ENCODE results near the gene MAP3K15.

Gene MAP3K15

GRCh38 chrX:19389227-19389845 lies 126.0 kb downstream of the MAP3K15 start:
- DNase-seq (ENCODE audit: low read depth in 2 of 2) = no peak
- TF ChIP-seq, protein P1, sequence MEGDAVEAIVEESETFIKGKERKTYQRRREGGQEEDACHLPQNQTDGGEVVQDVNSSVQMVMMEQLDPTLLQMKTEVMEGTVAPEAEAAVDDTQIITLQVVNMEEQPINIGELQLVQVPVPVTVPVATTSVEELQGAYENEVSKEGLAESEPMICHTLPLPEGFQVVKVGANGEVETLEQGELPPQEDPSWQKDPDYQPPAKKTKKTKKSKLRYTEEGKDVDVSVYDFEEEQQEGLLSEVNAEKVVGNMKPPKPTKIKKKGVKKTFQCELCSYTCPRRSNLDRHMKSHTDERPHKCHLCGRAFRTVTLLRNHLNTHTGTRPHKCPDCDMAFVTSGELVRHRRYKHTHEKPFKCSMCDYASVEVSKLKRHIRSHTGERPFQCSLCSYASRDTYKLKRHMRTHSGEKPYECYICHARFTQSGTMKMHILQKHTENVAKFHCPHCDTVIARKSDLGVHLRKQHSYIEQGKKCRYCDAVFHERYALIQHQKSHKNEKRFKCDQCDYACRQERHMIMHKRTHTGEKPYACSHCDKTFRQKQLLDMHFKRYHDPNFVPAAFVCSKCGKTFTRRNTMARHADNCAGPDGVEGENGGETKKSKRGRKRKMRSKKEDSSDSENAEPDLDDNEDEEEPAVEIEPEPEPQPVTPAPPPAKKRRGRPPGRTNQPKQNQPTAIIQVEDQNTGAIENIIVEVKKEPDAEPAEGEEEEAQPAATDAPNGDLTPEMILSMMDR (IDR thresholded peaks at IDR 0.05; ENCODE audit: low read depth, low read length) = no peak
- H3K4me3 ChIP-seq (replicated peaks in 1 of 2; ENCODE audit: low read depth in 2 of 2, low read length in 2 of 2) = no peak overlapping the region

GRCh38 chrX:19388741-19389140 lies 126.6 kb downstream of the MAP3K15 start:
- no peak for DNase-seq (ENCODE audit: low read depth in 2 of 2)
- H3K4me3 ChIP-seq (replicated peaks in 1 of 2; ENCODE audit: low read depth in 2 of 2, low read length in 2 of 2) = no peak overlapping the region
- TF ChIP-seq, protein P1 (IDR thresholded peaks at IDR 0.05; ENCODE audit: low read depth, low read length) = no peak

GRCh38 chrX:19388064-19388679 lies 127.1 kb downstream of the MAP3K15 start:
- TF ChIP-seq, protein P1 (IDR thresholded peaks at IDR 0.05; ENCODE audit: low read depth, low read length) = no peak
- no peak for DNase-seq (ENCODE audit: low read depth in 2 of 2)
- no peak overlapping the region for H3K4me3 ChIP-seq (replicated peaks in 1 of 2; ENCODE audit: low read depth in 2 of 2, low read length in 2 of 2)

GRCh38 chrX:19386679-19387078 lies 128.6 kb downstream of the MAP3K15 start:
- DNase-seq (ENCODE audit: low read depth in 2 of 2) = no peak
- TF ChIP-seq, protein P1 (IDR thresholded peaks at IDR 0.05; ENCODE audit: low read depth, low read length) = no peak
- no peak overlapping the region for H3K4me3 ChIP-seq (replicated peaks in 1 of 2; ENCODE audit: low read depth in 2 of 2, low read length in 2 of 2)

GRCh38 chrX:19382555-19383145 lies 132.7 kb downstream of the MAP3K15 start:
- TF ChIP-seq, protein P1 (IDR thresholded peaks at IDR 0.05; ENCODE audit: low read depth, low read length) = peak; percentile 66
- no peak overlapping the region for H3K4me3 ChIP-seq (replicated peaks in 1 of 2; ENCODE audit: low read depth in 2 of 2, low read length in 2 of 2)
- DNase-seq (ENCODE audit: low read depth in 2 of 2) = peak; percentile 41 to 46

DNA sequence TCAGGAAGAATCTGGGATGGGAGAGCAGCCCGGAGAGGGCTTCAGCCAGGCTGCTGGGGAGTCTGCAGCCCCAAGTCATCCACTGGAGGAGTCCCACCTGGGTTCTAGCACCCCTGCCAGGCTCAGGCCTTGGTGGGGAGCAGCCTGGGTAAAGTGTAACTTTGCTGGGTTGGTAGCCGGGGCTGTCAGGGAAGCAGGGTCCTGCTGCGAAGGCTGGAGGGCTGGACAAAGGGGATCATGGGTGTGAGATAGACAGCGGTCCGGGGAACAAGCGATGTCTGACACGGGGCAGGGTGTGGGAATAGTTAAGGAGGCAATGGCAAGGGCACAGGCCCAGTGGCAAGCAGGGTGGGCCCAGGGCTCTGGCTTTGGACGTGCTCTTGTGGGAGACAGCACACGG lies 134.0 kb downstream of the MAP3K15 start:
- H3K4me3 ChIP-seq (replicated peaks in 1 of 2; ENCODE audit: low read depth in 2 of 2, low read length in 2 of 2) = no peak overlapping the region
- TF ChIP-seq, protein P1 (IDR thresholded peaks at IDR 0.05; ENCODE audit: low read depth, low read length) = no peak

More for the DNA sequence above, 134.0 kb downstream of the MAP3K15 start:
- no peak for DNase-seq (ENCODE audit: low read depth in 2 of 2)
